ENCODE data around the gene ATP5MC3.
"Not testable (repeated sequence)": the region's sequence is repeated elsewhere in the genome, so short reads cannot be mapped to it uniquely, and the experiment has no call there.

Gene ATP5MC3

GRCh38 chr2:175181104-175181876 is at the start of gene ATP5MC3:
TSS of gene ATP5MC3 (minus strand) at chr2:175181710. CDS start at chr2:175181393, 317 bp downstream.
- peak; percentile 97 for DNase-seq

- DNase-seq = not testable (repeated sequence)
These were observed 47.1 kb upstream of the ATP5MC3 start for GRCh38 chr2:175228601-175229000.

GRCh38 chr2:175228179-175228578 is 46.7 kb upstream of the ATP5MC3 start:
- DNase-seq = no peak

- no peak for DNase-seq
These were observed 45.9 kb upstream of the ATP5MC3 start for GRCh38 chr2:175227393-175227792.

- DNase-seq = no peak
These were observed 38.6 kb upstream of the ATP5MC3 start for GRCh38 chr2:175220075-175220474.

- DNase-seq = no peak
These were observed 37.0 kb upstream of the ATP5MC3 start for GRCh38 chr2:175218551-175218950.

- DNase-seq = no peak
These were observed 26.4 kb upstream of the ATP5MC3 start for GRCh38 chr2:175207741-175208438.

GRCh38 chr2:175206866-175207265 is 25.4 kb upstream of the ATP5MC3 start:
- DNase-seq = no peak

- DNase-seq = no peak
These were observed 24.0 kb upstream of the ATP5MC3 start for GRCh38 chr2:175205523-175205922.

- peak; percentile 85 for DNase-seq
These were observed 22.3 kb upstream of the ATP5MC3 start for GRCh38 chr2:175203621-175204496.

- no peak for DNase-seq
These were observed 13.5 kb upstream of the ATP5MC3 start for GRCh38 chr2:175195012-175195411.

- DNase-seq = no peak
These were observed 7.3 kb upstream of the ATP5MC3 start for GRCh38 chr2:175188761-175189160.

- peak; percentile 91 for DNase-seq
These were observed 5.9 kb upstream of the ATP5MC3 start for GRCh38 chr2:175187378-175187777.

GRCh38 chr2:175183674-175184073 is 2.2 kb upstream of the ATP5MC3 start:
- no peak for DNase-seq

GRCh38 chr2:175181877-175182308 is 383 bp upstream of the ATP5MC3 start:
- DNase-seq = no peak

- DNase-seq = peak; percentile 75
These were observed 808 bp downstream of the ATP5MC3 start for GRCh38 chr2:175180701-175181103.

GRCh38 chr2:175176624-175177023 is 4.9 kb downstream of the ATP5MC3 start:
- no peak for DNase-seq

GRCh38 chr2:175175896-175176295 is 5.6 kb downstream of the ATP5MC3 start:
- DNase-seq = no peak

- no peak for DNase-seq
These were observed 6.2 kb downstream of the ATP5MC3 start for GRCh38 chr2:175175320-175175719.

- no peak for DNase-seq
These were observed 10.7 kb downstream of the ATP5MC3 start for GRCh38 chr2:175170659-175171304.

- no peak for DNase-seq
These were observed 12.3 kb downstream of the ATP5MC3 start for GRCh38 chr2:175169191-175169590.

GRCh38 chr2:175168564-175168945 is 13.0 kb downstream of the ATP5MC3 start:
- DNase-seq = no peak

Measured in islet precursor cell (in vitro differentiated cells).